Parathyroid adenoma (tissue), 2 donors: Measurements from ENCODE around the gene LRRC55.

Source experiments
- H2AFZ ChIP-seq: fragments of 300-600 bp; sonication (generic); one replicate; pipeline ENCODE4 v1.7.0; 2017; ENCODE audit warnings: antibody characterized with exemption, mild to moderate bottlenecking
- H3K27ac ChIP-seq: fragments of 300-600 bp; sonication (generic); one replicate; pipeline ENCODE4 v1.7.0; 2017
- H3K27me3 ChIP-seq: fragments of 300-600 bp; sonication (generic); one replicate; pipeline ENCODE4 v1.7.0; 2017; ENCODE audit warnings: low read length; ENCODE audit not compliant: control insufficient read depth, insufficient read depth
- H3K36me3 ChIP-seq: fragments of 300-600 bp; sonication (generic); one replicate; pipeline ENCODE4 v1.7.0; 2017; ENCODE audit warnings: low read length; ENCODE audit not compliant: control insufficient read depth, insufficient read depth
- H3K4me1 ChIP-seq: fragments of 300-600 bp; sonication (generic); one replicate; pipeline ENCODE4 v1.7.0; 2017; ENCODE audit warnings: control low read depth
- H3K4me2 ChIP-seq: fragments of 300-600 bp; sonication (generic); one replicate; pipeline ENCODE4 v1.7.0; 2017; ENCODE audit warnings: low read length
- H3K4me3 ChIP-seq: fragments of 300-600 bp; sonication (generic); one replicate; pipeline ENCODE4 v1.7.0; 2017; ENCODE audit warnings: low read depth, low read length
- H3K79me2 ChIP-seq: fragments of 300-600 bp; sonication (generic); one replicate; pipeline ENCODE4 v1.7.0; 2017; ENCODE audit warnings: control low read depth
- H3K9ac ChIP-seq: fragments of 300-600 bp; sonication (generic); one replicate; pipeline ENCODE4 v1.7.0; 2017; ENCODE audit warnings: mild to moderate bottlenecking
- H3K9me3 ChIP-seq: fragments of 300-600 bp; sonication (generic); one replicate; pipeline ENCODE4 v1.7.0; 2017; ENCODE audit warnings: low read length; ENCODE audit not compliant: control insufficient read depth
- CTCF ChIP-seq: fragments of 300-600 bp; sonication (generic); IDR thresholded peaks from one replicate; pipeline ENCODE4 v1.7.0; 2017; ENCODE audit warnings: antibody characterized with exemption, mild to moderate bottlenecking
- donor health status: primary hyperparathyroidism.

LRRC55 gene

DNA sequence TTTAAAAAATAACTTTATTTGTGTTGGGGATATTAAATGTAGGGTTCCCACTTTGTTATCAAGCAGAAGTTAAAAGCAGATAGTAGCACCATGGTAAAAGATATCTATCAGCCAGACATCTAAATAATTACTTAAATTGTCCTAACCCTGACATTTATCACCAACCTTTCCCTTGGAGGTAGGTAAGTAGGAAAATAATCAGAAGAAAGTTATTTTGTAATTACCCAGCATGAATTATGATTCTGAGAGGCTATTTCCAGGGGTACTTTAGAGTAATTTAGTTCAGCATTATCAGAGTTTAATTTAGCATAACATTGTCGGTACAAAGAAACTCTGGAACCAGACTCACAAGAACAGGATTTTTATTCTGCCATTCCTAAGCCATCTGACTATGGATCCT, 23.2 kb upstream of the LRRC55 start:
- Histone ChIP-seq H3K4me2 (no peak overlapping the region), H3K9me3 (no peaks in the 10 kb centered on the region), H3K79me2 (no peaks in the 10 kb centered on the region), H3K4me1 (no peaks in the 10 kb centered on the region), H3K4me3 (no peak overlapping the region), H2AFZ (no peak overlapping the region), H3K9ac (no peak overlapping the region), H3K27me3 (no peaks in the 10 kb centered on the region), H3K36me3 (no peaks in the 10 kb centered on the region), H3K27ac (no peak overlapping the region)
- TF ChIP-seq CTCF, result no peak

DNA sequence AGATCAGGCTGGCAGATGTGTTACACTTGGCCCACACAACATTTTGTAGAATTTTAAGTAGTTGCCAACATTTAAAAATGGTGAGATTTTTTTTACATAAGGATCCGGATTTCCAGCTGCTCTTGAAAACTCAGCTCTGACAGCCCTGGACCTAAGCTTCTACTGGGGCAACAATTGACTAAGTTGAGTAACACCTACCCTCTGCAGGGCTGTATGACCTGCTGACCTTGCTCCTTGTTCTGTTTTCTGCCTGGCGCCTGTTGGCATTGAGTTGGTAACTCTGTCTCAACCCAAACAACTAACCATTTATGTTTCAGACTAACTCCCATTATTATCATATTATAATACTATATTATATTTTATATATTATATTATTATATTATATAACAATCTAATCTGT, 21.1 kb upstream of the LRRC55 start:
- Histone ChIP-seq H3K9ac (no peak overlapping the region), H3K27me3 (no peaks in the 10 kb centered on the region), H3K4me2 (no peak overlapping the region), H3K9me3 (no peaks in the 10 kb centered on the region), H2AFZ (no peak overlapping the region), H3K79me2 (no peaks in the 10 kb centered on the region), H3K4me3 (no peak overlapping the region), H3K27ac (no peak overlapping the region), H3K36me3 (no peaks in the 10 kb centered on the region), H3K4me1 (no peaks in the 10 kb centered on the region)
- TF ChIP-seq CTCF, result no peak

DNA sequence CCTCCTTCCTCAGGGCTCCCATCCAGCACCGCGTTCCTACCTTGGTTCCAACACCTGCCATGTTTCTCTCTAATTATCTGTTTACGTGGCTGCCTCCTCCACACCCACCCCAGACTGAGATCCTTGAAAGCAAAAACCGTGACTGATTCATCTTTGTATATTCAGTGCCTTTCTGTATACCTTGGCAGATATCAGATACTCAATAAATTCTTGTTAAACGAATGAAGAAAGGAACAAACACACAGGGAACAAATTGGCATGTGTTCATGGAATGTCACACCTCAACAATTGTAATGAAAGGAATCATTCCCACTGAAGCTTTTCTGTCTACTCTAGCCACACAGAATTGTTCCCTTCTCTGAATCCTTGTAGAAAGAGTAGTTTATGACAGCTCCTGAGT, 20.4 kb upstream of the LRRC55 start:
- Histone ChIP-seq H3K4me1 (no peaks in the 10 kb centered on the region), H3K4me2 (no peak overlapping the region), H3K4me3 (no peak overlapping the region), H3K9ac (no peak overlapping the region), H3K27me3 (no peaks in the 10 kb centered on the region), H3K27ac (no peak overlapping the region), H2AFZ (peak overlapping the region; percentile 51), H3K79me2 (no peaks in the 10 kb centered on the region), H3K9me3 (no peaks in the 10 kb centered on the region), H3K36me3 (no peaks in the 10 kb centered on the region)
- TF ChIP-seq CTCF, result no peak

DNA sequence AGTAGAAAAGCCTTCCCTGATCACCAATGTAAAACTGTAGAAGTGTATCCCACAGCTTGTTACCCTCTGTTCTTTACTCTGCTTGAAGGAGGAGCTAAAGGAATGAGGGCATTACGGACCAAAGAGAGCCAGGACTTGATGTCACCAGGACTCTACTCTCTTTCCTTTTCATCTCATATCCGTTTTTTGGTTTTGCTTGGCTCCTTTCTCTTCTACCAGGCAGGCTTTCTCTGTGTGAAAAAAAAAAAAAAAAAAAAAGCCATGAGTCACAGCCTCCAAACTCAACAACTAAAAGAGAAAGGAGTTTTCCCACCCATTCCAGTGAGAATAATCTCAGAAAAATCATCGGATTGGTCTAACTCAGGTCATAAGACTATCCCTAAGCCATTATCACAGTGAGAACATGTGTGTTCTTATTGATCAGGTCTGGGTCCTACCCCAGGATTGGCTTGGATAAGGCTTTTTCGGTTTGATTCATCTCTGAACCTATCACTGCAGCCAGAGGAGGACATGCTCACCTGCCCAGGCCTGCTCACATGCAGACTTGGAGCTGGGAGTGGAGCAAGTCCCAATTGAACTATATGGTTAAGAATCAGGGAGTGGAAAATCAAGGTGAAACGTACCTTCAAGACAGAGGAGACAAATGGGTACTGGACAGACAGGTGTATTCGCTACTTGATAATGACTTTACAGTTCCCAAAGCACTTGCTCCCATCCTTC, 19.4 kb upstream of the LRRC55 start:
- H3K4me1 ChIP-seq, result no peaks in the 10 kb centered on the region
- no peak overlapping the region for H2AFZ ChIP-seq
- H3K36me3 ChIP-seq, result no peaks in the 10 kb centered on the region
- no peak overlapping the region for H3K4me3 ChIP-seq
- H3K27ac ChIP-seq, result no peak overlapping the region
- H3K9me3 ChIP-seq, result no peaks in the 10 kb centered on the region
- H3K79me2 ChIP-seq, result no peaks in the 10 kb centered on the region
- H3K9ac ChIP-seq, result no peak overlapping the region
- no peak for TF ChIP-seq CTCF
- no peaks in the 10 kb centered on the region for H3K27me3 ChIP-seq
- no peak overlapping the region for H3K4me2 ChIP-seq
